ENCODE measurements around the gene DICER1. TPM values are rescaled to one million over a fixed set of nuclear protein-coding genes. Genes with fewer than 3 reads are reported as not detected.

Gene DICER1
- total RNA-seq, 1 donor from 2014 or later, result 103 TPM

DNA sequence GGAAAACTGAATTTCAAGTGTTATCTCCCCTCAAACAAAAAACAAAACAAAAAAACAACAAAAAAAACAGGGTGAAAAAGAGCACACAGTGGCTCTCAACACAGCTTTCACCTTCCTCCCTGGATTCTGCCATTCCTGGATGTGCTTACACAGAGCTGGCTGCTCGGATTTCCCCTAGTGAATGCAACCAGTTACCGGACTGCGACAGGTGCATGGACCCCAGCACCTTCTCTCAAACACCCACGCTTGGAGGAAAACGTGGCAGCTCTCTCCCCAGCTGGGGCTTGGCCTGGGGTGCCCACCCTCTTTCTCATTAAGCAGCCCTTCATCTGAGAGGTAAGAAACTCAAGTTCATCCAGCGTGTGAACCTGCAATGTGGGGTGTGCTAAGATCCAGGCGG, 33.5 kb upstream of the DICER1 start:
- H3K4me1 Mint-ChIP-seq (ENCODE audit: low read depth, unreplicated experiment), result peaks cover 13% of the 10 kb centered on the region
- TF ChIP-seq EZH2 (IDR thresholded peaks at IDR 0.05; ENCODE audit: insufficient read depth, low read length), result no peak
- TF ChIP-seq, protein P1, sequence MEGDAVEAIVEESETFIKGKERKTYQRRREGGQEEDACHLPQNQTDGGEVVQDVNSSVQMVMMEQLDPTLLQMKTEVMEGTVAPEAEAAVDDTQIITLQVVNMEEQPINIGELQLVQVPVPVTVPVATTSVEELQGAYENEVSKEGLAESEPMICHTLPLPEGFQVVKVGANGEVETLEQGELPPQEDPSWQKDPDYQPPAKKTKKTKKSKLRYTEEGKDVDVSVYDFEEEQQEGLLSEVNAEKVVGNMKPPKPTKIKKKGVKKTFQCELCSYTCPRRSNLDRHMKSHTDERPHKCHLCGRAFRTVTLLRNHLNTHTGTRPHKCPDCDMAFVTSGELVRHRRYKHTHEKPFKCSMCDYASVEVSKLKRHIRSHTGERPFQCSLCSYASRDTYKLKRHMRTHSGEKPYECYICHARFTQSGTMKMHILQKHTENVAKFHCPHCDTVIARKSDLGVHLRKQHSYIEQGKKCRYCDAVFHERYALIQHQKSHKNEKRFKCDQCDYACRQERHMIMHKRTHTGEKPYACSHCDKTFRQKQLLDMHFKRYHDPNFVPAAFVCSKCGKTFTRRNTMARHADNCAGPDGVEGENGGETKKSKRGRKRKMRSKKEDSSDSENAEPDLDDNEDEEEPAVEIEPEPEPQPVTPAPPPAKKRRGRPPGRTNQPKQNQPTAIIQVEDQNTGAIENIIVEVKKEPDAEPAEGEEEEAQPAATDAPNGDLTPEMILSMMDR (IDR thresholded peaks at IDR 0.05; ENCODE audit: insufficient read depth, low read depth, low read length), result no peak
- Histone ChIP-seq H3K9me3 (ENCODE audit: insufficient read depth, low read depth, low read length) (peaks cover 4% of the 10 kb centered on the region), H3K4me1 (ENCODE audit: insufficient read depth, low read length) (no peaks in the 10 kb centered on the region), H3K27me3 (ENCODE audit: insufficient read depth, low read length) (no peaks in the 10 kb centered on the region), H3K36me3 (ENCODE audit: insufficient read depth, low read length) (no peaks in the 10 kb centered on the region), H3K27ac (ENCODE audit: low read depth, low read length) (no peak overlapping the region), H3K4me2 (ENCODE audit: low read length) (no peak overlapping the region), H3K4me3 (ENCODE audit: insufficient read depth, low read depth, low read length) (no peak overlapping the region), H3K9ac (ENCODE audit: low read length) (no peak overlapping the region), H2AFZ (ENCODE audit: low read depth, low read length) (no peak overlapping the region), H3K79me2 (ENCODE audit: insufficient read depth, low read length) (no peaks in the 10 kb centered on the region), H4K20me1 (ENCODE audit: insufficient read depth, low read length) (no peaks in the 10 kb centered on the region)
- H3K27me3 Mint-ChIP-seq (ENCODE audit: low read depth, unreplicated experiment), result no peaks in the 10 kb centered on the region
- DNase-seq (ENCODE audit: low read depth) (no peak), FAIRE-seq (no peak)
- no peak overlapping the region for H3K4me3 Mint-ChIP-seq (ENCODE audit: unreplicated experiment)
- H3K9me3 Mint-ChIP-seq (ENCODE audit: unreplicated experiment), result peaks cover 15% of the 10 kb centered on the region
- no peak overlapping the region for H3K27ac Mint-ChIP-seq (ENCODE audit: unreplicated experiment)
- H3K36me3 Mint-ChIP-seq (ENCODE audit: low read depth, unreplicated experiment), result peaks cover 11% of the 10 kb centered on the region

DNA sequence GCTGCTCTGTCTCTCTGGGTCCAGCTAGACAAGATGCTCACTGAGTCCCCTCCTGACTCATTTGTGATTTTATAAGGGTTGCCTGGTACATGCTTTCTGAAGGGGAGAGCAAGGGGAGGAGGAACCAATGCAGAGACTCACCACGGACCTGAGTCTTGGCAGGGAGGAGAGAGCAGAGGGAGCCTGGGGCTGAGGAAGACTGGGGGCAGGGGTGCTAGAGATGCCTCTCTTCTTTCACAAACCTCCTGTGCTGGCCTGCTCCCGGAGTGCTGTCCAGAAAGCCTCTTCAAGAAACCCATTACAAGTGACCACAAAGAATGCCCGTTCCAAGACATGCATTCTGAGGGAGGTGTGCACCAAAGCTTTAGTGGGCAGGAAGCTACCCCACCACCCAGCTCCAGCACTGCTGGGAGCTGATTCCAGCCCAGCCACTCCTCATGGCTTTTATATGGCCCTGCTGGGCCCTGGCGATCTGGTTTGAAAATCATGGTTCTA, 33.1 kb upstream of the DICER1 start:
- peaks cover 4% of the 10 kb centered on the region for H3K9me3 ChIP-seq (ENCODE audit: insufficient read depth, low read depth, low read length)
- no peak for FAIRE-seq
- no peak overlapping the region for H3K4me3 ChIP-seq (ENCODE audit: insufficient read depth, low read depth, low read length)
- Mint-ChIP-seq H3K36me3 (ENCODE audit: low read depth, unreplicated experiment) (peaks cover 14% of the 10 kb centered on the region), H3K9me3 (ENCODE audit: unreplicated experiment) (peaks cover 15% of the 10 kb centered on the region), H3K27me3 (ENCODE audit: low read depth, unreplicated experiment) (no peaks in the 10 kb centered on the region), H3K4me1 (ENCODE audit: low read depth, unreplicated experiment) (peaks cover 13% of the 10 kb centered on the region), H3K4me3 (ENCODE audit: unreplicated experiment) (no peak overlapping the region), H3K27ac (ENCODE audit: unreplicated experiment) (no peak overlapping the region)
- no peak for TF ChIP-seq EZH2 (IDR thresholded peaks at IDR 0.05; ENCODE audit: insufficient read depth, low read length)
- TF ChIP-seq, protein P1 (IDR thresholded peaks at IDR 0.05; ENCODE audit: insufficient read depth, low read depth, low read length), result no peak
- H2AFZ ChIP-seq (ENCODE audit: low read depth, low read length), result no peak overlapping the region
- no peaks in the 10 kb centered on the region for H3K36me3 ChIP-seq (ENCODE audit: insufficient read depth, low read length)
- H3K79me2 ChIP-seq (ENCODE audit: insufficient read depth, low read length), result no peaks in the 10 kb centered on the region
- no peaks in the 10 kb centered on the region for H3K4me1 ChIP-seq (ENCODE audit: insufficient read depth, low read length)
- H3K9ac ChIP-seq (ENCODE audit: low read length), result no peak overlapping the region
- H4K20me1 ChIP-seq (ENCODE audit: insufficient read depth, low read length), result no peaks in the 10 kb centered on the region
- peak; percentile 18 for DNase-seq (ENCODE audit: low read depth)
- no peak overlapping the region for H3K4me2 ChIP-seq (ENCODE audit: low read length)
- H3K27me3 ChIP-seq (ENCODE audit: insufficient read depth, low read length), result no peaks in the 10 kb centered on the region
- no peak overlapping the region for H3K27ac ChIP-seq (ENCODE audit: low read depth, low read length)

DNA sequence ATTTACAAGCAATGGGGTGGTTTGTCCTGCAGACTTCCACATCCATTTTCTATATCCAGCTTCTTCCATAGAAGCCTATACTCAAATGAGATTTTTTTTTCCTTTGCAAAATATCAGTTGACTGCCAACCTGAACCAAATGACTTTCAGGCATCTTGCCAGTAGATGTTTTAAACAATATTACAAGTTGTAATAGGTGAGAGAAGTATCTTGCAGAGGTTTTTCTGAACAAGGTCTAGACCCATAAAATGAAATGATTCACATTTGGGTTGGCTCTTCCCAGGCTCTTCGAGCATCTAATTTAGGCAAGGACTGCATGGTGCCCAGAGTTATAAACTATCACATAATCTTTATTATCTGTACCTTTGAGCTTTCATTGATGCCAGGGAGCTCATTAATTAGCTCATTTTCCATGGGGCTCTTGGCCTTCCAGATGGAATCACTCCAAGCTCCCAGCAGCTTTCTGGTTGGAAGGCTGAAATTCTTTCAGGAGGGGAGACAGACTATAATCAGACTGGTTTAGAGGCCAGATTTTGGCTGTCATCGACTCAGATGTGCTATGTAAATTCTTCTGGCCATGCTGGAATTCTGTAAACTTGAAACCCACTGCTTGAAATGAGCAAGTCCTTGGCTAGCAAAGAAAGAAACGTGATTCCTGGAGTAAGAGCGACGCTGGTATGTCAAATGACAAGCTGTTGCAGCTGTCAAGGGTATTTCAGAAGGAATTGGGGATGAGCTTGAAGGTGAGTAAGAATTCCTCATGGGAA, 32.2 kb upstream of the DICER1 start:
- H3K4me3 Mint-ChIP-seq (ENCODE audit: unreplicated experiment), result no peak overlapping the region
- no peak for FAIRE-seq

More for the DNA sequence above, 32.2 kb upstream of the DICER1 start:
- TF ChIP-seq EZH2 (IDR thresholded peaks at IDR 0.05; ENCODE audit: insufficient read depth, low read length), result no peak
- TF ChIP-seq, protein P1 (IDR thresholded peaks at IDR 0.05; ENCODE audit: insufficient read depth, low read depth, low read length), result no peak
- peaks cover 14% of the 10 kb centered on the region for H3K36me3 Mint-ChIP-seq (ENCODE audit: low read depth, unreplicated experiment)
- H3K9me3 Mint-ChIP-seq (ENCODE audit: unreplicated experiment), result peaks cover 15% of the 10 kb centered on the region
- no peak overlapping the region for H3K27ac Mint-ChIP-seq (ENCODE audit: unreplicated experiment)
- H3K4me1 Mint-ChIP-seq (ENCODE audit: low read depth, unreplicated experiment), result peaks cover 13% of the 10 kb centered on the region
- Histone ChIP-seq H3K4me1 (ENCODE audit: insufficient read depth, low read length) (no peaks in the 10 kb centered on the region), H3K79me2 (ENCODE audit: insufficient read depth, low read length) (no peaks in the 10 kb centered on the region), H3K9ac (ENCODE audit: low read length) (no peak overlapping the region), H3K27ac (ENCODE audit: low read depth, low read length) (no peak overlapping the region), H4K20me1 (ENCODE audit: insufficient read depth, low read length) (no peaks in the 10 kb centered on the region), H3K36me3 (ENCODE audit: insufficient read depth, low read length) (no peaks in the 10 kb centered on the region), H3K27me3 (ENCODE audit: insufficient read depth, low read length) (no peaks in the 10 kb centered on the region), H3K9me3 (ENCODE audit: insufficient read depth, low read depth, low read length) (peaks cover 4% of the 10 kb centered on the region), H3K4me2 (ENCODE audit: low read length) (no peak overlapping the region), H3K4me3 (ENCODE audit: insufficient read depth, low read depth, low read length) (no peak overlapping the region), H2AFZ (ENCODE audit: low read depth, low read length) (no peak overlapping the region)
- DNase-seq (ENCODE audit: low read depth), result peak; percentile 32
- H3K27me3 Mint-ChIP-seq (ENCODE audit: low read depth, unreplicated experiment), result no peaks in the 10 kb centered on the region

Measured in astrocyte (in vitro differentiated cells and primary cell).